Uterus (tissue), 4 donors: ENCODE measurements around the gene ISCA2. TPM values are rescaled to one million over a fixed set of nuclear protein-coding genes. Genes with fewer than 3 reads are reported as not detected.

ENCODE experiments used
- DNase-seq, 2 donors: peaks; one replicate each; pipeline ENCODE4 v3.0.0-alpha.2; 2019 to 2020
- H3K27ac ChIP-seq, 2 donors: fragments of 200-600 bp; sonication (generic); 1 replicate in 1 of 2; 2 replicates in 1 of 2; pipeline ENCODE4 v1.5.1; 2016 to 2018
- H3K27me3 ChIP-seq, 2 donors: fragments of 200-600 bp; sonication (generic); one replicate each; pipeline ENCODE4 v1.5.1; 2018 to 2019; ENCODE audit warnings: control low read depth in 1 of 2
- H3K36me3 ChIP-seq, 2 donors: fragments of 200-600 bp; sonication (generic); one replicate each; pipeline ENCODE4 v1.5.1; 2019; ENCODE audit warnings: control low read depth in 1 of 2
- H3K4me1 ChIP-seq, 2 donors: fragments of 200-600 bp; sonication (generic); one replicate each; pipeline ENCODE4 v1.5.1; 2018 to 2019; ENCODE audit warnings: control low read depth in 1 of 2
- H3K4me3 ChIP-seq, 2 donors: fragments of 200-600 bp; sonication (generic); 1 replicate in 1 of 2; 2 replicates in 1 of 2; pipeline ENCODE4 v1.5.1; 2018 to 2019; ENCODE audit warnings: mild to moderate bottlenecking in 1 of 2
- H3K9me3 ChIP-seq, 2 donors: fragments of 200-600 bp; sonication (generic); one replicate each; pipeline ENCODE4 v1.5.1; 2019; ENCODE audit warnings: control low read depth in 1 of 2
- CTCF ChIP-seq, 4 experiments: fragments of 200-600 bp in 2 of 4; fragments of 450-650 bp in 2 of 4; sonication (generic) in 2 of 4; IDR thresholded peaks; one replicate each; pipeline ENCODE4 v1.5.1; 2016 to 2019; ENCODE audit warnings: antibody characterized with exemption in 4 of 4, mild to moderate bottlenecking in 2 of 4, moderate library complexity in 1 of 4
- POLR2A ChIP-seq, 2 donors: fragments of 450-650 bp; IDR thresholded peaks; one replicate each; pipeline ENCODE4 v1.6.1; 2016; ENCODE audit warnings: antibody characterized with exemption in 2 of 2, mild to moderate bottlenecking in 1 of 2, moderate library complexity in 1 of 2
- intact Hi-C: fragments of 100-400 bp; cut with DNase I; formaldehyde crosslinking; loops from one replicate; pipeline ENCODE4 v1.15.1; 2023; ENCODE audit warnings: low total_unique reads
- total RNA-seq, 4 donors: library from RNA; depleted of rRNA in 3 of 4; stranded (reverse); fragments of >200 nt in 3 of 4; gene quantifications; one replicate each; pipeline versions ENCODE4 v1.1.0 to v1.2.4, GENCODE V29; 2014 to 2023
- donor health status: DM: yes; HTN: yes; CAD: no.

The ISCA2 gene
- total RNA-seq, 4 donors from 2014 or later, result 1.0 to 22.2 (median 11.0) TPM

- DNase-seq, result no peak
- intact Hi-C loops, result no loop called here
- H3K27me3 ChIP-seq, result no peaks in the 10 kb centered on the region
- H3K36me3 ChIP-seq, result no peaks in the 10 kb centered on the region
- H3K27ac ChIP-seq, result no peak overlapping the region
- TF ChIP-seq CTCF (IDR thresholded peaks at IDR 0.05) (no peak), POLR2A (IDR thresholded peaks at IDR 0.05) (no peak)
- no peaks in the 10 kb centered on the region for H3K4me1 ChIP-seq
- H3K9me3 ChIP-seq, result no peaks in the 10 kb centered on the region
- H3K4me3 ChIP-seq, result no peak overlapping the region
Measured at GRCh38 chr14:74517731-74518130, 24.2 kb downstream of the ISCA2 start.

- TF ChIP-seq CTCF (IDR thresholded peaks at IDR 0.05) (no peak), POLR2A (IDR thresholded peaks at IDR 0.05) (no peak)
- no peaks in the 10 kb centered on the region for H3K27me3 ChIP-seq
- no peak overlapping the region for H3K4me3 ChIP-seq
- H3K9me3 ChIP-seq, result no peaks in the 10 kb centered on the region
- no peak for DNase-seq
- H3K4me1 ChIP-seq, result no peaks in the 10 kb centered on the region
- H3K36me3 ChIP-seq, result no peaks in the 10 kb centered on the region
- intact Hi-C loops, result no loop called here
- H3K27ac ChIP-seq, result no peak overlapping the region
Measured at GRCh38 chr14:74518221-74518620, 24.7 kb downstream of the ISCA2 start.

- no peak overlapping the region for H3K27ac ChIP-seq
- TF ChIP-seq POLR2A (IDR thresholded peaks at IDR 0.05), result no peak
- no peak for TF ChIP-seq CTCF (IDR thresholded peaks at IDR 0.05)
- no peaks in the 10 kb centered on the region for H3K9me3 ChIP-seq
- no peaks in the 10 kb centered on the region for H3K27me3 ChIP-seq
- intact Hi-C loops, result no loop called here
- DNase-seq, result no peak
- H3K36me3 ChIP-seq, result no peaks in the 10 kb centered on the region
- no peaks in the 10 kb centered on the region for H3K4me1 ChIP-seq
- H3K4me3 ChIP-seq, result no peak overlapping the region
Measured at GRCh38 chr14:74519316-74520074, 25.9 kb downstream of the ISCA2 start.

- Histone ChIP-seq H3K9me3 (no peaks in the 10 kb centered on the region), H3K27me3 (no peaks in the 10 kb centered on the region), H3K36me3 (no peaks in the 10 kb centered on the region), H3K4me1 (no peaks in the 10 kb centered on the region), H3K4me3 (no peak overlapping the region), H3K27ac (no peak overlapping the region)
- intact Hi-C loops, result no loop called here
- DNase-seq, result no peak
- TF ChIP-seq POLR2A (IDR thresholded peaks at IDR 0.05) (no peak), CTCF (IDR thresholded peaks at IDR 0.05) (no peak)
Measured at GRCh38 chr14:74521756-74522155, 28.2 kb downstream of the ISCA2 start.

- intact Hi-C loops, result no loop called here
- no peak overlapping the region for H3K27ac ChIP-seq
- TF ChIP-seq POLR2A (IDR thresholded peaks at IDR 0.05) (no peak), CTCF (IDR thresholded peaks at IDR 0.05) (no peak)
- H3K4me3 ChIP-seq, result no peak overlapping the region
- no peaks in the 10 kb centered on the region for H3K4me1 ChIP-seq
- H3K9me3 ChIP-seq, result no peaks in the 10 kb centered on the region
- no peaks in the 10 kb centered on the region for H3K27me3 ChIP-seq
- H3K36me3 ChIP-seq, result no peaks in the 10 kb centered on the region
- no peak for DNase-seq
Measured at GRCh38 chr14:74522740-74523139, 29.2 kb downstream of the ISCA2 start.
